IMR-90 (cell line): ENCODE data around the gene AP4B1. TPM values are rescaled to one million over a fixed set of nuclear protein-coding genes. Genes with fewer than 3 reads are reported as not detected.

ENCODE experiments used
- ATAC-seq: fragments of 200-7000 bp; cut with Tn5 transposase; 2 replicates; pipeline ENCODE4 v1.9.1; 2020; ENCODE audit warnings: low read depth, mild to moderate bottlenecking, moderate library complexity
- BruUV-seq: library from RNA; stranded (reverse); fragments of 400-500 nt; replicated peaks from 2 replicates; lab custom pipeline; 2021; lab: Mats Ljungman, UMichigan
- CTCF ChIA-PET: fragments of 300-600 bp; formaldehyde crosslinking; extraction: SDS; loops from one replicate; lab custom pipeline; 2021; ENCODE audit warnings: antibody characterized with exemption; lab: Yijun Ruan, JAX
- POLR2A ChIA-PET: fragments of 300-600 bp; sonication (Branson Sonifier 250); formaldehyde crosslinking; loops from one replicate; lab custom pipeline; 2022; ENCODE audit warnings: antibody characterized with exemption; ENCODE audit not compliant: unreplicated experiment; lab: Charles Lee
- DNase-seq: peaks from one replicate; pipeline ENCODE4 v3.0.0; 2013
- H2AFZ ChIP-seq: replicated peaks from 2 replicates; pipeline ENCODE3; 2013; ENCODE audit warnings: low read length, mild to moderate bottlenecking; ENCODE audit not compliant: poor library complexity
- H2AK5ac ChIP-seq: 2 replicates; pipeline ENCODE4 v1.6.1; 2013; ENCODE audit warnings: low read depth, low read length, inconsistent platforms
- H2AK9ac ChIP-seq: replicated peaks from 2 replicates; pipeline ENCODE3; 2013; ENCODE audit warnings: mild to moderate bottlenecking, low read depth, low read length, moderate library complexity; ENCODE audit not compliant: poor library complexity
- H2BK120ac ChIP-seq: 2 replicates; pipeline ENCODE4 v1.6.1; 2013; ENCODE audit warnings: low read depth, low read length, inconsistent platforms
- H2BK15ac ChIP-seq: 3 replicates; pipeline ENCODE4 v1.6.1; 2013; ENCODE audit warnings: low read depth, low read length, inconsistent platforms
- H2BK20ac ChIP-seq: 2 replicates; pipeline ENCODE4 v1.6.1; 2013; ENCODE audit warnings: low read depth, mild to moderate bottlenecking, inconsistent platforms, low read length, moderate library complexity
- H2BK5ac ChIP-seq: 2 replicates; pipeline ENCODE4 v1.6.1; 2013; ENCODE audit warnings: mild to moderate bottlenecking, low read depth, low read length, inconsistent platforms; ENCODE audit not compliant: poor library complexity, severe bottlenecking
- H3K14ac ChIP-seq: replicated peaks from 2 replicates; pipeline ENCODE4 v1.6.1; 2013; ENCODE audit warnings: low read depth, low read length, inconsistent platforms
- H3K18ac ChIP-seq: 2 replicates; pipeline ENCODE4 v1.6.1; 2013; ENCODE audit warnings: low read depth, low read length, control low read depth
- H3K23ac ChIP-seq: 2 replicates; pipeline ENCODE4 v1.6.1; 2013; ENCODE audit warnings: low read depth, low read length, inconsistent platforms
- H3K27ac ChIP-seq: 2 replicates; pipeline ENCODE4 v1.5.1; 2013; ENCODE audit warnings: mild to moderate bottlenecking, control low read depth, low read length; ENCODE audit not compliant: insufficient read depth
- H3K27me3 ChIP-seq: 2 replicates; pipeline ENCODE4 v1.6.1; 2013; ENCODE audit warnings: low read length; ENCODE audit not compliant: control insufficient read depth, insufficient read depth
- H3K36me3 ChIP-seq: 2 replicates; pipeline ENCODE4 v1.6.1; 2013; ENCODE audit warnings: low read length, mixed read lengths; ENCODE audit not compliant: control insufficient read depth, insufficient read depth
- H3K4ac ChIP-seq: 2 replicates; pipeline ENCODE4 v1.6.1; 2013; ENCODE audit warnings: low read depth, low read length, inconsistent platforms
- H3K4me1 ChIP-seq: 2 replicates; pipeline ENCODE4 v1.6.1; 2013; ENCODE audit warnings: low read length, mixed read lengths; ENCODE audit not compliant: control insufficient read depth, insufficient read depth
- H3K4me2 ChIP-seq: 2 replicates; pipeline ENCODE4 v1.6.1; 2013; ENCODE audit warnings: low read depth, mild to moderate bottlenecking, control low read depth, low read length, moderate library complexity
- H3K4me3 ChIP-seq: 2 replicates; pipeline ENCODE4 v1.5.1; 2013; ENCODE audit warnings: low read depth, mild to moderate bottlenecking, control low read depth, low read length, moderate library complexity; ENCODE audit not compliant: insufficient read depth
- H3K56ac ChIP-seq: 2 replicates; pipeline ENCODE4 v1.6.1; 2013; ENCODE audit warnings: low read length, inconsistent platforms; ENCODE audit not compliant: insufficient read depth; ENCODE audit errors: extremely low read depth
- H3K79me1 ChIP-seq, 2 experiments: 2 replicates each; pipeline ENCODE4 v1.6.1; 2013; ENCODE audit warnings: low read length in 2 of 2, inconsistent platforms in 1 of 2, low read depth in 1 of 2
- H3K9ac ChIP-seq: 2 replicates; pipeline ENCODE4 v1.6.1; 2013; ENCODE audit warnings: low read depth, low read length, control low read depth
- H3K9me1 ChIP-seq: 2 replicates; pipeline ENCODE4 v1.6.1; 2013; ENCODE audit warnings: low read length, inconsistent platforms; ENCODE audit not compliant: insufficient read depth
- H3K9me3 ChIP-seq: 2 replicates; pipeline ENCODE4 v1.6.1; 2013; ENCODE audit warnings: low read length; ENCODE audit not compliant: control insufficient read depth, insufficient read depth
- H4K20me1 ChIP-seq: 2 replicates; pipeline ENCODE4 v1.6.1; 2013; ENCODE audit warnings: low read length, inconsistent platforms; ENCODE audit not compliant: insufficient read depth
- H4K5ac ChIP-seq: 2 replicates; pipeline ENCODE4 v1.6.1; 2013; ENCODE audit warnings: mild to moderate bottlenecking, low read depth, low read length, control low read depth
- H4K8ac ChIP-seq, 2 experiments: 2 replicates each; pipeline ENCODE4 v1.6.1; 2013; ENCODE audit warnings: low read depth in 2 of 2, low read length in 2 of 2, control low read depth in 1 of 2, inconsistent platforms in 1 of 2
- H4K91ac ChIP-seq: 2 replicates; pipeline ENCODE4 v1.6.1; 2013; ENCODE audit warnings: low read depth, low read length, inconsistent platforms; ENCODE audit not compliant: insufficient read depth
- CEBPB ChIP-seq: IDR thresholded peaks from 2 replicates; pipeline ENCODE4 v1.6.1; 2012; ENCODE audit warnings: low read depth, low read length, improper control_type of control experiment
- FOS ChIP-seq: fragments of 150-350 bp; IDR thresholded peaks from 2 replicates; pipeline ENCODE4 v1.6.1; 2016; ENCODE audit warnings: low read depth, low read length
- POLR2A ChIP-seq: IDR thresholded peaks from 2 replicates; pipeline ENCODE4 v1.6.1; 2012; ENCODE audit warnings: mild to moderate bottlenecking, low read depth, low read length
- USF2 ChIP-seq: fragments of 150-350 bp; IDR thresholded peaks from 2 replicates; pipeline ENCODE4 v1.6.1; 2017; ENCODE audit warnings: mild to moderate bottlenecking, antibody characterized with exemption, low read length, low read depth
- WGBS, 2 experiments: methylation state at CpG; one replicate each; pipeline versions ENCODE4 v1.1.5 to v1.1.7; 2013; ENCODE audit warnings: missing lambda C conversion rate in 2 of 2; ENCODE audit not compliant: insufficient read length in 1 of 2; ENCODE audit errors: extremely low coverage in 2 of 2; 5-methylcytosine and 5-hydroxymethylcytosine counted together
- dilution Hi-C: fragments of 300-500 bp; cut with HindIII; formaldehyde crosslinking; loops from one replicate; pipeline ENCODE4 v1.14.3; 2018; ENCODE audit warnings: low sequenced_read_pairs; ENCODE audit not compliant: unreplicated experiment
- in situ Hi-C: fragments of 300-500 bp; cut with MboI; formaldehyde crosslinking; loops from 3 replicates; pipeline ENCODE4 v1.14.3; 2019; ENCODE audit warnings: low sequenced_read_pairs, inconsistent platforms, mixed read lengths
- intact Hi-C: fragments of 100-400 bp; cut with micrococcal nuclease; formaldehyde crosslinking; loops from 2 replicates; pipeline ENCODE4 v1.10.0; 2022
- polyA plus RNA-seq, 3 experiments: library from polyadenylated mRNA; depleted of rRNA; stranded (reverse); fragments of >200 nt; gene quantifications; 2 replicates each; pipeline ENCODE4 v1.2.3, GENCODE V29; 2012; ENCODE audit warnings: low replicate concordance in 1 of 3
- total RNA-seq: library from RNA; depleted of rRNA; stranded (reverse); fragments of >200 nt; gene quantifications from 2 replicates; pipeline ENCODE4 v1.2.3, GENCODE V29; 2012

AP4B1 gene
- total and polyA plus RNA-seq, 2 of the 4 experiments (the other 2 are of a cell fraction), result 15.6 to 18.1 TPM

GRCh38 chr1:113917400-113918082, 12.9 kb upstream of the AP4B1 start:
- Histone ChIP-seq H2BK120ac (no peak overlapping the region), H2BK5ac (no peak overlapping the region), H3K18ac (no peak overlapping the region), H2BK20ac (no peak overlapping the region), H3K9me3 (no peaks in the 10 kb centered on the region), H4K8ac (no peak overlapping the region), H3K27ac (no peak overlapping the region), H3K23ac (no peak overlapping the region), H3K4me2 (no peak overlapping the region), H2BK15ac (no peak overlapping the region), H3K9ac (no peak overlapping the region), H3K36me3 (no peaks in the 10 kb centered on the region), H3K4ac (no peak overlapping the region), H3K27me3 (peaks cover under 1% of the 10 kb centered on the region; the same call in 1 of the 2 replicates), H2AFZ (no peak overlapping the region), H2AK9ac (no peak overlapping the region), H3K9me1 (peaks cover 2% of the 10 kb centered on the region), H3K79me1 (peaks cover 3 to 10% of the 10 kb centered on the region in 2 experiments; a peak in 2 of 4 replicates), H4K91ac (no peak overlapping the region), H4K5ac (no peak overlapping the region), H4K20me1 (no peaks in the 10 kb centered on the region), H3K14ac (no peak overlapping the region), H3K4me1 (peaks cover 5% of the 10 kb centered on the region), H3K4me3 (no peak overlapping the region), H2AK5ac (no peak overlapping the region), H3K56ac (no peak overlapping the region)
- intact Hi-C loops, result no loop called here
- ChIA-PET CTCF (no interaction called here), POLR2A (no interaction called here)
- dilution Hi-C loops, result no loop called here
- ATAC-seq (no peak), DNase-seq (peak; percentile 75)
- in situ Hi-C loops, result loop anchor here (25.0 kb wide), 1 partner anchor 780 kb away; no protein-coding TSS in a partner anchor
- no CpG with 5 or more reads among the region's 2 CpGs for WGBS, 2 experiments
- TF ChIP-seq USF2 (no peak), CEBPB (peak; percentile 73), POLR2A (no peak), FOS (0 out of 2 replicates have a peak, but pooled peaks have one; percentile 7)
- no TSS peak for BruUV-seq
